VCaP (cell line): ENCODE measurements around the gene AGER.

Experiments
- H3K27ac ChIP-seq: fragments of 450-650 bp; 2 replicates; pipeline ENCODE4 v1.5.1; 2017
- TF ChIP-seq, protein P1 (sequence below): fragments of 450-650 bp; conservative IDR thresholded peaks from 2 replicates; pipeline ENCODE4 v1.5.1; 2017; ENCODE audit warnings: mild to moderate bottlenecking, moderate library complexity

Gene AGER

DNA sequence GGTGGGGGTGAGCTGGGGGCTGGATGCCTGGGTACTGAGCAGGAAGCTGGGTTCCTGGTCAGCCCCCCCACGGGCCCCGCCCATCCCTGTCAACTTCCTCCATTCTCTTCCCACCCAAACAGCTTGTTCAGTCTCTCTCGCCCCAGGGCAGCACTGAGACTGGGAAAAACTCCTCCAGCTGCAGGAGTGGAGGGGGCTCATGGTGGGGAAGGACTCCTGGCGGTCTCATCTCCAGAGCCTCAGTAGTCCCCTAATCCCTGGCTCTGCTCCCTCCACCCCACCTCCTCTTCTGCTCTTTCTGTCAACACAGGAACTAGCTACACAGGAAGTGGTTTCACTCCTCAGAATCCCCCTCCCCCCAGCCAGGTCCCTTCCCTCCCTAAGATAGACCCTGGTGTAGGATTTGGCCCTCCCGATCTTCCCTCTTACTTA is 8.6 kb upstream of the AGER start, which contains the start of gene GPSM3:
TSS of gene GPSM3 (minus strand) at position 36 of the 432 bp plus-strand sequence. CDS start 130 bp downstream, outside the sequence.
- H3K27ac ChIP-seq: peak within 1 kb of the TSS; percentile 83; the same call in 1 of the 2 replicates
- TF ChIP-seq, protein P1, sequence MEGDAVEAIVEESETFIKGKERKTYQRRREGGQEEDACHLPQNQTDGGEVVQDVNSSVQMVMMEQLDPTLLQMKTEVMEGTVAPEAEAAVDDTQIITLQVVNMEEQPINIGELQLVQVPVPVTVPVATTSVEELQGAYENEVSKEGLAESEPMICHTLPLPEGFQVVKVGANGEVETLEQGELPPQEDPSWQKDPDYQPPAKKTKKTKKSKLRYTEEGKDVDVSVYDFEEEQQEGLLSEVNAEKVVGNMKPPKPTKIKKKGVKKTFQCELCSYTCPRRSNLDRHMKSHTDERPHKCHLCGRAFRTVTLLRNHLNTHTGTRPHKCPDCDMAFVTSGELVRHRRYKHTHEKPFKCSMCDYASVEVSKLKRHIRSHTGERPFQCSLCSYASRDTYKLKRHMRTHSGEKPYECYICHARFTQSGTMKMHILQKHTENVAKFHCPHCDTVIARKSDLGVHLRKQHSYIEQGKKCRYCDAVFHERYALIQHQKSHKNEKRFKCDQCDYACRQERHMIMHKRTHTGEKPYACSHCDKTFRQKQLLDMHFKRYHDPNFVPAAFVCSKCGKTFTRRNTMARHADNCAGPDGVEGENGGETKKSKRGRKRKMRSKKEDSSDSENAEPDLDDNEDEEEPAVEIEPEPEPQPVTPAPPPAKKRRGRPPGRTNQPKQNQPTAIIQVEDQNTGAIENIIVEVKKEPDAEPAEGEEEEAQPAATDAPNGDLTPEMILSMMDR: no peak

DNA sequence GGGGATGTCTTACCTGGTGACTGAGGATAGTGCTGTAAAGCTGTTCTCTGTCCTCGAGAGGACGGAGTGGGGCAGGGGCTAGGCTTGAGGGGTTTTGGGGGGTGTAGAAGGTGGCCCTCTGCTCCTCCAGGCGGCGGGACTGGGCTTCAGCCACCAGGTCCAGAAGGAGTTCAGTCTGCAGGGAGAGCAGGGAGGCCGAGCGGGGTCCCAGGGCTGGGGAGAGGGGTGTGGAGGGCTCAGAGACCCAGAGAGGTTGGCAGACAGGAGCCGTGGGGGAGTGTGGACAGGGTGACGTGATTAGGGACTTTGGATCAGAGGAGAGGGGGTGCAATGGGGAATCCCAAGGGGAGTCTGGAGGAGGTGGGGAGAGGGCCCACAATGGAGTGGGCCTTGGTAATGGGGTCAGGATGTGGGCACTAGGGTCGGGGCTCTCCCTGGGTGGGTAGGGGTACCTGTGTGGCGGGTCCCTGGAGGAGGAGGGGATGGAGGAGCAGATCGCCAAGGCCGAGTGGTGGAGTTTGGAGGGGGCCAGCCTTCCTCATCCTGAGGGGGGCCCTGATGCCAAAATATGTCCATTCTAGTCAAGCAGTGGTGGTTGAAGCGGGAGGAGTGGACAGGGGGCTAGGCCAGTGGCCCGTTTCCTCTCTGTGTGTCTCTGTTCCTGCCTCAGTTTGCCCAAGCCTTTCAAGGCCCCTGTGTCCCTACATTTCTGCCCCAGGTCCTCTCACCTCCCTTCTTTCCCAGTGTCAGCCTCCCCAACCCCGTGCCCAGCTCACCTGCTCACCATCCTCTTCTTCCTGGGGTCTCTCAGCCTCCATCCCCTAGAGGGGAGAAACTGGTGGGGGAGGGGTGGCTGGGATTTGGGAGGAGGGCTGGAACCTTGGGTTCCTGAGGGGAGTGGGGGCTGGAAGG is 7.9 kb upstream of the AGER start:
- TF ChIP-seq, protein P1: no peak
- H3K27ac ChIP-seq: no peak overlapping the region; the same call in 1 of the 2 replicates

DNA sequence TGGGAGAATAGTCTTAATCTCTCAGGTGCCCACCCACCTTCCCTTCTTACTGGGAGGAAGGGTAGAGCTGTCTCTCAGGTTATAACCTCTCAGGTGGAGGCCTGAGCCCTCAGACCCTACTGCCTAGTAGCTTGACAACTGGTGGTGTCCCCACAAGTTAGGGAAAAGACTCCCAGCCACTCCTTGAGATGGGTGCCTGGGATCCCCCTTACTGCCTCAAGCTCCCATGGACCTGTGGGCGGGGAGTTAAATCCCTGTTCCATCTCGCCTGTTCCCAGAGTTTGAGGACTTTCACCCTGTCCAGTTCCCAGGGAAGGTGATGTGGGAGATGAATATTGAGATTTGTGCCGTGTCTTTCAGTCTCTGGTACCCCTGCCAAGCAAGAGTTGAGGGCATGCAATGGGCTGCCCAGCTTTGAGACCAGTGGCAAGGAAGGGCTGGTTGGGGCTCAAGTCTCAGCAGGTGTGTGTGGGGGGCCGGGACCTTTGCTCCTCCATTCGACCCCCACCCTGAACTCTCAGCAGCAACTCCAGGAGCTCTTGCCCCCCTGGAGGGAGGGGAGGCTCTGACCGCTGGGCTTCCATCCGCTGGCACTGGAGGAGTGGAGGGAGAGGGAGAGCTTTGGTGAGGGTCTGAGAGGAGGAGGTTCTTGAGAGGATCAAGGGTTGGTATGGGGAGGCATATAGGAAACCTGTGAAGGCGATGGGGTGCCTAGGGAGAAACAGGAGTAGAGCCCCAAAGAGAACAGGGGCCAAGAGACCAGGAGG is 7.0 kb upstream of the AGER start:
- TF ChIP-seq, protein P1: no peak
- H3K27ac ChIP-seq: peak overlapping the region; percentile 83

DNA sequence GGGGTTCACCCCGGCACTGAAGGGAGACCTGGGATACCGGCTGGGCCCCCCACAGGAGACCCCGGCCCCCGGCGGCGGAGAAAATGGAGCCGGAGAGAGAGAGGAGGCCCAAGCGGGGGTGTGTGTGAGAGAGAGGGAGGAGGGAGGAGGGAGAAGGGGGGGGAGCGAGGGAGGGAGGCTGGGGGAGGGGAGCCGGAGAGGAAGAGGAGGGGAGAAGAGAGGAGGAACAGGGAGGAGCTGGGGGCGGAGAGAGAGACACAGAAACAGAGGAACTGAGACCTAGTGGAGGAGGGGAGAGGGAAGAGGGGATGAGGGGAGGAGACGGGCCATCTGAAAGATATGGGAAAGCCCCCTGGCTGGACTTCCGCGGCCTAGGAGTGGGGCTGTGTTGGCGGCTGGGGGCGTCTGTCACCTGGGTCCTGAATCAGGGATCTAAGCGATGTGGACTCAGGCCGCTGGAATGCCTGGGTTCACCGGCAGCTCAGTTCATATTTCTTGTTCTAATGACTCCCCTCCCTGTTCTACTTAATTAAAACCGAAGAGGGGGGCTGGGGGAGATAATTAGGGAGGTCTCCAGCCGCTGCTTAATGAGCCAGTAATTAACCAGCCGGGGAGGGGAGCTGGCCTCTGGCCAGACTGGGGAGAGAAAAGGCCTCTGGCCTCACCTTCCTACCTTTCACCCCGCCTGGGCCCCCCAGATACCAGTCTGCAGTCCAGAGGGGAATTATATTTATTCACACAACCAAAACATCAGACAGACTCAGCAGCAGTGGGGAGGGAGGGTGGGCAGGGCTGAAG is 6.2 kb upstream of the AGER start, which contains the start of gene PBX2:
TSS of gene PBX2 (minus strand) at position 149 of the 798 bp plus-strand sequence. CDS start 287 bp downstream, outside the sequence.
- peak within 1 kb of the TSS; percentile 83 for H3K27ac ChIP-seq
- TF ChIP-seq, protein P1: no peak

DNA sequence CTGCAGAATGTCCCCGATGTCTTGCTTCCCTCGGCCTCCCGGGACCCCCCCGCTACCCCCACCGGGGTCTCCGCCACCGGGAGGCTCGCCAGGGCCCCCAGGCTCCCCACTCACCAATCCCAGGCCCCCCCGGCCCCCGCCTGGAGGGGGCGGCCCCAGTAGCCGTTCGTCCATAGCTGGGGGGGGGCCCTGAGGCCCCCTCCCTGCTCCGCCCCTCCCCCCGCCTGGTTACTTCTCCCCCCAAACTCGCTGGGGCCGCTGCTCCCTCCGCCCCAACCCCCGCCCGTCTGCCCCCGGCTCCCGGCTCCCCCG is 5.6 kb upstream of the AGER start:
- TF ChIP-seq, protein P1: no peak
- peak overlapping the region; percentile 83 for H3K27ac ChIP-seq

DNA sequence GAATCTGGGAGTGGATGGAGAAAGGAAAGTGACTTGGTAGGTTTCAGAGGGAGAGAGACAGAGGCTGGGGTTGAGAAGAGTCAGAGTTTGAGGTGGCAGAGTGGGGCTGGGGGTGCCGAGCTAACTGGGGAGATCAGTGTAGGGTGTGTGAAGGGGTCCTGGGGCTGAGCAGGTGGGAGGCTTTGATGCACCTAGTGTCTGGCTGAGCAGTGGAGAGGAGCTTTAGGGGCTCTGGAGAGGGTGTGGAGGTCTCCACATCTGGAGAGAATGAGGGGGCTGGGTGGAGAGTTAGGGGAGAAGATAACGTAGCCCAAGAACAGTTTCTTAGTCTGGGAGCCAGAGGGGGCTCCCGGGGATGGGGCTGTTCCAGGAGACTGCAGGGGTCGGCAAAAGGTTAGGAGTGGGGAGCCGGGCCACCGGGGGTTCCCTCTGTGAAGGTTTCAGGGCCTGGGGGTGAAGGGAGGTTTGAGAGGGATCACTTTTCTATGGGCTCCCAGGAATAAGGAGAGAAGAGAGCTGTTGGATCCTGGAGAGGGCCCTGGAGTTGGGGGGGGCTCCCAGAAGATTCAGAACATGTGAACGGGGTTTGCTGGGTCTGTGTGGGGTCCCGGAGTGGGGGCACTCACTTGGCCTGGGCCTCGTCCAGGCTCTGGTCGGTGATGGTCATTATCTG is 5.2 kb upstream of the AGER start:
- H3K27ac ChIP-seq: peak overlapping the region; percentile 83
- TF ChIP-seq, protein P1: no peak
